Fibroblast of mammary gland (primary cell): ENCODE data around the gene COL23A1.

ENCODE experiments used
- DNase-seq: peaks from one replicate; pipeline ENCODE4 v3.0.0-alpha.2; 2010; ENCODE audit warnings: low read depth
- H3K4me3 ChIP-seq: 2 replicates; pipeline ENCODE4 v1.5.1; 2011; ENCODE audit warnings: low read depth, mild to moderate bottlenecking, low read length, moderate library complexity; ENCODE audit not compliant: control insufficient read depth
- CTCF ChIP-seq: conservative IDR thresholded peaks from 2 replicates; pipeline ENCODE4 v1.5.1; 2011; ENCODE audit warnings: low read depth, low read length, inconsistent platforms; ENCODE audit not compliant: control insufficient read depth, insufficient read depth

Gene COL23A1

GRCh38 chr5:178192787-178193186, 397.4 kb downstream of the COL23A1 start:
- DNase-seq, result no peak
- TF ChIP-seq CTCF, result no peak
- H3K4me3 ChIP-seq, result no peak overlapping the region

- no peak overlapping the region for H3K4me3 ChIP-seq
- DNase-seq, result peak; percentile 51
- no peak for TF ChIP-seq CTCF
Observed at GRCh38 chr5:178192244-178192643, 397.9 kb downstream of the COL23A1 start.

GRCh38 chr5:178191661-178192060, 398.5 kb downstream of the COL23A1 start:
- TF ChIP-seq CTCF, result no peak
- no peak for DNase-seq
- no peak overlapping the region for H3K4me3 ChIP-seq

GRCh38 chr5:178189433-178189832, 400.8 kb downstream of the COL23A1 start:
- H3K4me3 ChIP-seq, result no peak overlapping the region
- DNase-seq, result no peak
- no peak for TF ChIP-seq CTCF
